ENCODE data around the gene GOLGA6L2.

- TF ChIP-seq POLR2AphosphoS5 (IDR thresholded peaks at IDR 0.05): no peak
- TF ChIP-seq POLR2A (IDR thresholded peaks at IDR 0.05; ENCODE audit: low read depth): no peak
Observed at GRCh38 chr15:23447107-23447500, at the start of gene GOLGA6L2.

Measured in esophagus muscularis mucosa (tissue), 2 donors.